Caco-2 (cell line): Measurements from ENCODE around the gene SNAPC4. TPM values are rescaled to one million over a fixed set of nuclear protein-coding genes. Genes with fewer than 3 reads are reported as not detected.

ENCODE experiments used
- BruUV-seq: library from RNA; stranded (reverse); fragments of 400-500 nt; replicated peaks from 2 replicates; lab custom pipeline; 2021; lab: Mats Ljungman, UMichigan
- CTCF ChIA-PET: fragments of 300-600 bp; sonication (Branson Sonifier 250); formaldehyde crosslinking; loops from one replicate; lab custom pipeline; 2022; ENCODE audit warnings: antibody characterized with exemption; lab: Charles Lee
- POLR2A ChIA-PET: fragments of 300-600 bp; sonication (Branson Sonifier 250); formaldehyde crosslinking; loops from one replicate; lab custom pipeline; 2022; ENCODE audit warnings: antibody characterized with exemption; lab: Charles Lee
- DNase-seq, 2 experiments: peaks; one replicate each; pipeline versions ENCODE4 v3.0.0 to v3.0.0-alpha.2; 2020 to 2022
- H3K27me3 ChIP-seq: replicated peaks from 2 replicates; pipeline ENCODE4 v1.6.0; 2011; ENCODE audit warnings: low read length; ENCODE audit not compliant: control insufficient read depth, insufficient read depth
- H3K36me3 ChIP-seq: 2 replicates; pipeline ENCODE4 v1.5.1; 2011; ENCODE audit warnings: low read length; ENCODE audit not compliant: control insufficient read depth, insufficient read depth
- H3K4me1 ChIP-seq: fragments of 250-450 bp; sonication (Bioruptor Pico); 2 replicates; pipeline ENCODE4 v1.5.1; 2020; ENCODE audit warnings: mild to moderate bottlenecking
- H3K4me3 ChIP-seq: 2 replicates; pipeline ENCODE4 v1.5.1; 2011; ENCODE audit warnings: low read depth, mild to moderate bottlenecking, control low read depth, low read length
- H3K9me3 ChIP-seq: fragments of 250-450 bp; sonication (Bioruptor Pico); 2 replicates; pipeline ENCODE4 v1.5.1; 2020; ENCODE audit warnings: mild to moderate bottlenecking, moderate library complexity
- H3K27ac Mint-ChIP-seq: one replicate; pipeline ENCODE4 v1.8.0; 2022; ENCODE audit warnings: mixed read lengths; ENCODE audit not compliant: unreplicated experiment
- H3K27me3 Mint-ChIP-seq: one replicate; pipeline ENCODE4 v1.8.0; 2022; ENCODE audit warnings: mixed read lengths; ENCODE audit not compliant: insufficient read depth, unreplicated experiment
- H3K36me3 Mint-ChIP-seq: one replicate; pipeline ENCODE4 v1.8.0; 2022; ENCODE audit warnings: mild to moderate bottlenecking, mixed read lengths; ENCODE audit not compliant: insufficient read depth, unreplicated experiment
- H3K4me1 Mint-ChIP-seq: one replicate; pipeline ENCODE4 v1.8.0; 2022; ENCODE audit warnings: low read depth, mixed read lengths; ENCODE audit not compliant: unreplicated experiment
- H3K4me3 Mint-ChIP-seq: one replicate; pipeline ENCODE4 v1.8.0; 2022; ENCODE audit warnings: mild to moderate bottlenecking, moderate library complexity, mixed read lengths; ENCODE audit not compliant: unreplicated experiment
- H3K9me3 Mint-ChIP-seq: one replicate; pipeline ENCODE4 v1.8.0; 2022; ENCODE audit warnings: mixed read lengths; ENCODE audit not compliant: unreplicated experiment
- CTCF ChIP-seq, 2 experiments: fragments of 200-600 bp in 1 of 2; IDR thresholded peaks; 1 replicate in 1 of 2; 2 replicates in 1 of 2; pipeline versions ENCODE4 v1.5.1 to v1.8.0; 2011 to 2022; ENCODE audit warnings: antibody characterized with exemption in 1 of 2, control low read depth in 1 of 2, inconsistent platforms in 1 of 2, low read depth in 1 of 2, low read length in 1 of 2, mild to moderate bottlenecking in 1 of 2, moderate library complexity in 1 of 2; ENCODE audit not compliant: insufficient read depth in 1 of 2, severe bottlenecking in 1 of 2, unreplicated experiment in 1 of 2
- intact Hi-C: fragments of 100-400 bp; cut with micrococcal nuclease; formaldehyde crosslinking; loops from one replicate; pipeline ENCODE4 v1.10.0; 2022; ENCODE audit not compliant: unreplicated experiment
- total RNA-seq: library from RNA; stranded (reverse); gene quantifications from 2 replicates; pipeline ENCODE4 v1.2.3, GENCODE V29; 2022

SNAPC4 gene
- total RNA-seq, 1 experiment from 2014 or later = 15.3 TPM

GRCh38 chr9:136443687-136444086 lies 43.7 kb upstream of the SNAPC4 start:
- H3K4me3 Mint-ChIP-seq = no peak overlapping the region
- no peaks in the 10 kb centered on the region for H3K9me3 Mint-ChIP-seq
- Histone ChIP-seq H3K9me3 (no peaks in the 10 kb centered on the region), H3K4me1 (no peaks in the 10 kb centered on the region; the same call in 1 of the 2 replicates), H3K27me3 (no peaks in the 10 kb centered on the region), H3K36me3 (peaks cover 1% of the 10 kb centered on the region; the same call in 1 of the 2 replicates), H3K4me3 (no peak overlapping the region)
- no peaks in the 10 kb centered on the region for H3K27me3 Mint-ChIP-seq
- DNase-seq = no peak
- no peak overlapping the region for H3K27ac Mint-ChIP-seq
- H3K36me3 Mint-ChIP-seq = peaks cover 82% of the 10 kb centered on the region
- intact Hi-C loops = no loop called here
- ChIA-PET CTCF (interaction anchor here (1.0 kb wide), 1 partner anchor 182 kb away, joined by 4 read pairs; no protein-coding TSS in a partner anchor), POLR2A (no interaction called here)
- H3K4me1 Mint-ChIP-seq = no peaks in the 10 kb centered on the region
- BruUV-seq = no TSS peak
- TF ChIP-seq CTCF (IDR thresholded peaks at IDR 0.05; ENCODE audit: insufficient read depth in 1 of 2, low read depth in 1 of 2, low read length in 1 of 2, severe bottlenecking in 1 of 2, unreplicated experiment in 1 of 2) = no peak

- POLR2A ChIA-PET = no interaction called here
- no peaks in the 10 kb centered on the region for H3K9me3 ChIP-seq
- CTCF ChIA-PET = interaction anchor here (1.0 kb wide), 1 partner anchor 183 kb away, joined by 4 read pairs; no protein-coding TSS in a partner anchor
- no peaks in the 10 kb centered on the region for H3K4me1 Mint-ChIP-seq
- intact Hi-C loops = no loop called here
- no peak overlapping the region for H3K27ac Mint-ChIP-seq
- BruUV-seq = no TSS peak
- no peaks in the 10 kb centered on the region; the same call in 1 of the 2 replicates for H3K4me1 ChIP-seq
- H3K4me3 Mint-ChIP-seq = no peak overlapping the region
- peaks cover 1% of the 10 kb centered on the region; the same call in 1 of the 2 replicates for H3K36me3 ChIP-seq
- H3K27me3 Mint-ChIP-seq = no peaks in the 10 kb centered on the region
- H3K4me3 ChIP-seq = no peak overlapping the region
- DNase-seq = no peak
- H3K9me3 Mint-ChIP-seq = no peaks in the 10 kb centered on the region
- peaks cover 82% of the 10 kb centered on the region for H3K36me3 Mint-ChIP-seq
- TF ChIP-seq CTCF (IDR thresholded peaks at IDR 0.05; ENCODE audit: insufficient read depth in 1 of 2, low read depth in 1 of 2, low read length in 1 of 2, severe bottlenecking in 1 of 2, unreplicated experiment in 1 of 2) = no peak
- H3K27me3 ChIP-seq = no peaks in the 10 kb centered on the region
Observed at GRCh38 chr9:136443087-136443486, 43.1 kb upstream of the SNAPC4 start.

- Mint-ChIP-seq H3K36me3 (peaks cover 76% of the 10 kb centered on the region), H3K4me1 (peaks cover 3% of the 10 kb centered on the region), H3K9me3 (no peaks in the 10 kb centered on the region), H3K27me3 (no peaks in the 10 kb centered on the region), H3K4me3 (no peak overlapping the region), H3K27ac (no peak overlapping the region)
- CTCF ChIA-PET = no interaction called here
- Histone ChIP-seq H3K36me3 (peaks cover 1% of the 10 kb centered on the region; the same call in 1 of the 2 replicates), H3K9me3 (no peaks in the 10 kb centered on the region), H3K4me1 (peaks cover 8% of the 10 kb centered on the region), H3K4me3 (no peak overlapping the region), H3K27me3 (no peaks in the 10 kb centered on the region)
- DNase-seq = no peak
- no peak for TF ChIP-seq CTCF (IDR thresholded peaks at IDR 0.05; ENCODE audit: insufficient read depth in 1 of 2, low read depth in 1 of 2, low read length in 1 of 2, severe bottlenecking in 1 of 2, unreplicated experiment in 1 of 2)
- intact Hi-C loops = no loop called here
- BruUV-seq = no TSS peak
- POLR2A ChIA-PET = no interaction called here
Observed at GRCh38 chr9:136442265-136442664, 42.3 kb upstream of the SNAPC4 start.
